ENCODE data around the gene SPRYD4. TPM values are rescaled to one million over a fixed set of nuclear protein-coding genes. Genes with fewer than 3 reads are reported as not detected.

SPRYD4 gene
- total and polyA plus RNA-seq, 2 of the 4 experiments (the other 2 are of a cell fraction), result 1.7 to 1.8 TPM

DNA sequence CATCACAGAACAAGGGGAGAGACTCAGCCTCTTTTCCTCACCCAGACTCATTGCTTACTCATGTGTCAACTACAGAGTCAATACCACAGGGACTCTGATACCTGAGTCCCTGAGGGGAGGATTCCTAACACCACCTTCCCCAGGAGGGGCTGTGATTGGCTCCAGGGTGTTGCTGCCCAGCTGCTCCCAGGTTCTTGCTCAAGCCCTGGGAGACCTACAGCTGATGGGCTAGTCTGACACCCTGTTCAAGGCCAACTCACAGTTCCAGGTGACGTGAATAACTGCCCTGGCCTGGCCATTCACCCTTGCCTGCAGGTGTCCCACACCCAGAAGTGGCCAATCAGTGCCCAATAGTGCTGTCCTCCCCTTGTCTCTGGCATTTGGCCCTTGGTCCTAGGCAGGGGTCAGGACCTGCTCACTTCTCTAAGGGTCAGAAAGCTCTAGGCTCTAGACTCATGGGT is 8.6 kb downstream of the SPRYD4 start:
- H3K4me2 ChIP-seq (ENCODE audit: low read depth, low read length), result no peak overlapping the region
- H3K27me3 ChIP-seq (ENCODE audit: control insufficient read depth, insufficient read depth, low read length), result no peaks in the 10 kb centered on the region
- ATAC-seq (ENCODE audit: low read depth) (no peak), DNase-seq (no peak)
- no peak overlapping the region for H2BK20ac ChIP-seq (ENCODE audit: low read depth, low read length)
- no peak overlapping the region for H2AFZ ChIP-seq (replicated peaks; ENCODE audit: low read length, poor library complexity)
- no peak overlapping the region for H2BK5ac ChIP-seq (ENCODE audit: low read depth, low read length, poor library complexity, severe bottlenecking)
- H4K91ac ChIP-seq (ENCODE audit: insufficient read depth, low read depth, low read length), result no peak overlapping the region
- H4K8ac ChIP-seq (ENCODE audit: low read depth in 2 of 2, low read length in 2 of 2), result no peak overlapping the region
- H3K9me1 ChIP-seq (ENCODE audit: insufficient read depth, low read length), result peaks cover 13% of the 10 kb centered on the region; the same call in 1 of the 2 replicates
- CTCF ChIA-PET, result no interaction called here
- H3K23ac ChIP-seq (ENCODE audit: low read depth, low read length), result no peak overlapping the region
- H4K20me1 ChIP-seq (ENCODE audit: insufficient read depth, low read length), result no peaks in the 10 kb centered on the region
- no peak overlapping the region for H3K27ac ChIP-seq (ENCODE audit: insufficient read depth, low read length)
- POLR2A ChIA-PET (ENCODE audit: unreplicated experiment), result no interaction called here
- TF ChIP-seq CHD1 (IDR thresholded peaks at IDR 0.05; ENCODE audit: low read depth, low read length), result no peak
- TF ChIP-seq BHLHE40 (IDR thresholded peaks at IDR 0.05; ENCODE audit: low read depth, low read length), result no peak
- H3K4me1 ChIP-seq (ENCODE audit: control insufficient read depth, insufficient read depth, low read length), result no peaks in the 10 kb centered on the region
- H4K5ac ChIP-seq (ENCODE audit: low read depth, low read length), result no peak overlapping the region
- H3K4me3 ChIP-seq (ENCODE audit: insufficient read depth, low read depth, low read length), result no peak overlapping the region
- H3K9ac ChIP-seq (ENCODE audit: low read depth, low read length), result no peak overlapping the region
- no peak overlapping the region for H3K14ac ChIP-seq (replicated peaks; ENCODE audit: low read depth, low read length)
- no peaks in the 10 kb centered on the region for H3K9me3 ChIP-seq (ENCODE audit: control insufficient read depth, insufficient read depth, low read length)
- dilution Hi-C loops (cut with HindIII; ENCODE audit: low sequenced_read_pairs, unreplicated experiment) (no loop called here), in situ Hi-C loops (cut with MboI; ENCODE audit: low sequenced_read_pairs) (no loop called here), intact Hi-C loops (cut with micrococcal nuclease) (no loop called here)
- no peak overlapping the region for H2AK5ac ChIP-seq (ENCODE audit: low read depth, low read length)
- WGBS, 2 experiments (ENCODE audit: extremely low coverage in 2 of 2, insufficient read length in 1 of 2), result 100% methylated on average over 1 of the region's 1 CpG; no CpG with 5 or more reads in 1 of the 2 experiments
- no peak overlapping the region for H2AK9ac ChIP-seq (replicated peaks; ENCODE audit: low read depth, low read length, poor library complexity)
- H2BK15ac ChIP-seq (ENCODE audit: low read depth, low read length), result no peak overlapping the region
- H3K36me3 ChIP-seq (ENCODE audit: control insufficient read depth, insufficient read depth, low read length), result peaks cover 3% of the 10 kb centered on the region
- no TSS peak for BruUV-seq (replicated peaks)
- peaks cover 0 to 31% of the 10 kb centered on the region in 2 experiments; a peak in 3 of 4 replicates for H3K79me1 ChIP-seq (ENCODE audit: low read depth in 1 of 2, low read length in 2 of 2)
- no peak overlapping the region for H3K4ac ChIP-seq (ENCODE audit: low read depth, low read length)
- no peak overlapping the region for H2BK120ac ChIP-seq (ENCODE audit: low read depth, low read length)
- H3K56ac ChIP-seq (ENCODE audit: extremely low read depth, insufficient read depth, low read length), result no peak overlapping the region
- no peak overlapping the region for H3K18ac ChIP-seq (ENCODE audit: low read depth, low read length)
